ENCODE measurements around the gene CKM.
A peak's percentile ranks its signal among the peaks of the same experiment; 100 is the strongest.
"Not testable (repeated sequence)": the region's sequence is repeated elsewhere in the genome, so short reads cannot be mapped to it uniquely, and the experiment has no call there.

The CKM gene

GRCh38 chr19:45271735-45272108, 51.0 kb downstream of the CKM start:
- no peaks in the 10 kb centered on the region for H3K27me3 Mint-ChIP-seq (ENCODE audit: low read depth)

GRCh38 chr19:45271098-45271734, 51.5 kb downstream of the CKM start:
- H3K4me3 Mint-ChIP-seq, result no peak overlapping the region
- H3K27ac Mint-ChIP-seq, result no peak overlapping the region
- H3K4me1 Mint-ChIP-seq (ENCODE audit: low read depth), result no peaks in the 10 kb centered on the region
- H3K9me3 Mint-ChIP-seq, result no peaks in the 10 kb centered on the region
- H3K27me3 Mint-ChIP-seq (ENCODE audit: low read depth), result no peaks in the 10 kb centered on the region
- peaks cover under 1% of the 10 kb centered on the region for H3K36me3 Mint-ChIP-seq (ENCODE audit: low read depth)

More at GRCh38 chr19:45271735-45272108, 51.0 kb downstream of the CKM start:
- Mint-ChIP-seq H3K36me3 (ENCODE audit: low read depth) (peaks cover 2% of the 10 kb centered on the region), H3K4me3 (no peak overlapping the region), H3K9me3 (no peaks in the 10 kb centered on the region), H3K27ac (no peak overlapping the region), H3K4me1 (ENCODE audit: low read depth) (no peaks in the 10 kb centered on the region)

DNA sequence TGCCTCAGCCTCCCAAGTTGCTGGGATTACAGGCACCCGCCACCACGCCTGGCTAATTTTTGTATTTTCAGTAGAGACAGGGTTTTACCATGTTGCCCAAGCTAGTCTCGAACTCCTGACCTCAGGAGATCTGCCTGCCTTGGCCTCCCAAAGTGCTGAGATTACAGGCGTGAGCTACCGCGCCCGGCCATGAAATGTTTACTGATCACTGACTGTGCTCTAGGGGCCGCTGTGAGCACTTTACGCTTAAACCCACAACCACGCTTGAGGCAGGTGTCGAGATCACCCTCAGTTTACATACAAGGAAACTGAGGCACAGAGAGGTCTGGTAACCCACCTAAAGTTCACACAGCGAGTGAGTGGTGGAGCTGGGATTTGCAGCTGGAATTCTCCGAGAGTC, 52.7 kb downstream of the CKM start:
- not testable (repeated sequence) for H3K9me3 Mint-ChIP-seq; H3K4me3 Mint-ChIP-seq; H3K4me1 Mint-ChIP-seq (ENCODE audit: low read depth); H3K36me3 Mint-ChIP-seq (ENCODE audit: low read depth); H3K27me3 Mint-ChIP-seq (ENCODE audit: low read depth); H3K27ac Mint-ChIP-seq

DNA sequence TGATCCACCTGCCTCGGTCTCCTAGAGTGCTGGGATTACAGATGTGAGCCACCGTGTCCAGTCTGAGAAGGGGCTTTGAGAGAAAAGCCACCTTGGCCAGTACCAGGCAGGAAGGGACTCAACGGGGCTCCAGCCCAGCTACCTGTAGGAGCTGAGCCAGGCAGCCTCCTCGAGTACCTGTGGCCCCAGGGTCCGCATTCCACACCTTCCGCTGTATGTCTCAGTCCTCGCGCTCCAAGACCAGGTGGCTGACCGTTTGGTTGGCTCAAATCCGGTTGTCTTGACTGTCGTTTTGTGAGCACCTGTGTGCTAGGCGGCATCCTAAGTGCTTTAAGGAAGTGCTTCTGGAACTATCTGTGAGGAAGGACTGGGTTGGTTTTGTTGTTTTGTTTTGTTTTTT, 55.4 kb downstream of the CKM start:
- Mint-ChIP-seq H3K27ac (no peak overlapping the region), H3K36me3 (ENCODE audit: low read depth) (no peaks in the 10 kb centered on the region), H3K9me3 (no peaks in the 10 kb centered on the region), H3K4me1 (ENCODE audit: low read depth) (no peaks in the 10 kb centered on the region), H3K27me3 (ENCODE audit: low read depth) (no peaks in the 10 kb centered on the region), H3K4me3 (no peak overlapping the region)

DNA sequence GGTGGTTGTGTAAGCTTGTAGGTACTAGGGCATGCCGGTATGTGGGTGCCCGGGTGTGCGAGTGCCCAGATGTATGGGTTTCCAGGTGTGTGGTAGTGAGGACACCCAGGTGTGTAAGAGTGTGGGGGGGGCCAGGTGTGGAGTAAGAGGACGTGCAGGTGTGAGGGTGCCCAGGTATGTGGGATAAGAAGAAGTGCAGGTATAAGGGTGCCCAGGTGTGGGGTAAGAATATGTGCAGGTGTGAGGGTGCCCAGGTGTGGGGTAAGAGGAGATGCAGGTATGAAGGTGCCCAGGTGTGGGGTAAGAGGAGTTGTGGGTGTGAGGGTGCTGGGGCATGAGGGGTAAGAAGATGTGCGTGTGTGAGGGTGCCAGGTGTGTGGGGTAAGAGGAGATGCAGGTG, 57.3 kb downstream of the CKM start:
- H3K9me3 Mint-ChIP-seq, result no peaks in the 10 kb centered on the region
- no peak overlapping the region for H3K4me3 Mint-ChIP-seq
- H3K36me3 Mint-ChIP-seq (ENCODE audit: low read depth), result no peaks in the 10 kb centered on the region
- no peaks in the 10 kb centered on the region for H3K4me1 Mint-ChIP-seq (ENCODE audit: low read depth)
- no peaks in the 10 kb centered on the region for H3K27me3 Mint-ChIP-seq (ENCODE audit: low read depth)
- H3K27ac Mint-ChIP-seq, result peak overlapping the region; percentile 27

DNA sequence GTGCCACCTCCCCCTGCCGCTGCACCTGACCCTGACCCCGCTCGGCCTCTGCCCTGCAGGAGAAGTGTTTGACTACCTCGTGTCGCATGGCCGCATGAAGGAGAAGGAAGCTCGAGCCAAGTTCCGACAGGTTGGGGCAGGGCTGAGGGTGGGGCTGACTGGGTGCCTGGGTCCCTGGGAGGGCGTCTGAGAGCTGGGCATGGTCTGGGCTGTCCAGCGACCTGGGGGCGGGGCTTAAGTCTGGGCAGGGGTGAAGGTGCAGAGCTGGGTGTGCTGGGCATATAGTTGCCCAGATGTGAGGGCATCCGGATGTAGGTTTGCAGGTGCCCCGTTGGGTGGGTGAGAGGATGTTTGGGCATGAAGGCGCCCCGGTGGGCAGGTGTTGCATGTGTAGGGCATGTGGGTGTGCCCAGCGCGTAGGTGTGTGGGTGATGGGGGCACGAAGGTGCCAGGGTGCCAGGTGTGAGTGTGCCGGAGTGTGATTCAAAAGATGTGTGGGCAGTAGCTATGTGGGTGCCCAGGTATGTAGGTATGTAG, 57.8 kb downstream of the CKM start:
- no peak overlapping the region for H3K4me3 Mint-ChIP-seq
- no peaks in the 10 kb centered on the region for H3K9me3 Mint-ChIP-seq
- H3K4me1 Mint-ChIP-seq (ENCODE audit: low read depth), result no peaks in the 10 kb centered on the region
- no peaks in the 10 kb centered on the region for H3K27me3 Mint-ChIP-seq (ENCODE audit: low read depth)
- H3K27ac Mint-ChIP-seq, result no peak overlapping the region
- no peaks in the 10 kb centered on the region for H3K36me3 Mint-ChIP-seq (ENCODE audit: low read depth)

GRCh38 chr19:45263013-45263412, 59.7 kb downstream of the CKM start:
- H3K9me3 Mint-ChIP-seq, result no peaks in the 10 kb centered on the region
- H3K4me1 Mint-ChIP-seq (ENCODE audit: low read depth), result no peaks in the 10 kb centered on the region
- no peak overlapping the region for H3K27ac Mint-ChIP-seq
- no peaks in the 10 kb centered on the region for H3K36me3 Mint-ChIP-seq (ENCODE audit: low read depth)
- H3K4me3 Mint-ChIP-seq, result no peak overlapping the region
- H3K27me3 Mint-ChIP-seq (ENCODE audit: low read depth), result no peaks in the 10 kb centered on the region

GRCh38 chr19:45262570-45262969, 60.1 kb downstream of the CKM start:
- no peak overlapping the region for H3K4me3 Mint-ChIP-seq
- no peaks in the 10 kb centered on the region for H3K36me3 Mint-ChIP-seq (ENCODE audit: low read depth)
- no peaks in the 10 kb centered on the region for H3K4me1 Mint-ChIP-seq (ENCODE audit: low read depth)
- no peak overlapping the region for H3K27ac Mint-ChIP-seq
- H3K9me3 Mint-ChIP-seq, result no peaks in the 10 kb centered on the region
- H3K27me3 Mint-ChIP-seq (ENCODE audit: low read depth), result no peaks in the 10 kb centered on the region

- no peaks in the 10 kb centered on the region for H3K9me3 Mint-ChIP-seq
- no peaks in the 10 kb centered on the region for H3K36me3 Mint-ChIP-seq (ENCODE audit: low read depth)
- no peak overlapping the region for H3K4me3 Mint-ChIP-seq
- peaks cover under 1% of the 10 kb centered on the region for H3K4me1 Mint-ChIP-seq (ENCODE audit: low read depth)
- no peak overlapping the region for H3K27ac Mint-ChIP-seq
- H3K27me3 Mint-ChIP-seq (ENCODE audit: low read depth), result no peaks in the 10 kb centered on the region
Measured at GRCh38 chr19:45258862-45259261, 63.8 kb downstream of the CKM start.

DNA sequence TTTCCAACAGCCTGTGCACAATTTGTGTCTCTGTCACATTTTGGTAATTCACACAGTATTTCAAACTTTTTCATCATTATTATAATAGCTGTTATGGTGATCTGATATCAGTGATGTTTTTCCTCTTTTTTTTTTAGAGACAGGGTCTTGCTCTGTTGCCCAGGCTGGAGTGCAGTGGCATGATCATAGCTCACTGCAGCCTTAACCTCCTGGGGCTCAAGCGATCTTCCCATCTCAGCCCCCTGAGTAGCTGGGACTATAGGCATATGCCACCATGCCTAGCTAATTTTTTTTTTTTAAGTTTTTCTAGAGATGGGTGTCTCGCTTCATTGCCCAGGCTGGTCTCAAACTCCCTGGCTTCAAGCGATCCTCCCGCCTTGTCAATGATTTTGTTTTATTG, 65.8 kb downstream of the CKM start:
- H3K4me3 Mint-ChIP-seq, result no peak overlapping the region
- H3K9me3 Mint-ChIP-seq, result no peaks in the 10 kb centered on the region
- H3K27ac Mint-ChIP-seq, result no peak overlapping the region
- H3K27me3 Mint-ChIP-seq (ENCODE audit: low read depth), result no peaks in the 10 kb centered on the region
- H3K36me3 Mint-ChIP-seq (ENCODE audit: low read depth), result no peaks in the 10 kb centered on the region
- H3K4me1 Mint-ChIP-seq (ENCODE audit: low read depth), result peaks cover 16% of the 10 kb centered on the region

Measured in T-helper 1 cell treated with Interleukin-12 subunit alpha and Interleukin-12 subunit beta and Interleukin-4 antibody, amounts not matched to agents 30 μg/mL and 1 μg/mL, for 36 hours (primary cell).